ENCODE results near the gene TCF19.

GRCh38 chr6:31165986-31166385 lies 7.6 kb downstream of the TCF19 start:
- TF ChIP-seq EP300 (IDR thresholded peaks at IDR 0.05; ENCODE audit: borderline replicate concordance in 1 of 2, control insufficient read depth in 1 of 2, low read depth in 2 of 2, low read length in 2 of 2) (no peak), PBX3 (IDR thresholded peaks at IDR 0.05; ENCODE audit: insufficient replicate concordance, low read depth, low read length) (no peak), CTCF (IDR thresholded peaks at IDR 0.05 in 2 of 3, conservative IDR thresholded peaks at IDR 0.05 in 1 of 3; ENCODE audit: control insufficient read depth in 2 of 3, extremely low read depth in 1 of 3, insufficient read depth in 1 of 3, low read depth in 3 of 3, low read length in 3 of 3) (no peak), POLR2A (IDR thresholded peaks at IDR 0.05; ENCODE audit: low read depth, low read length) (no peak), SPI1 (IDR thresholded peaks at IDR 0.05; ENCODE audit: borderline replicate concordance, insufficient read depth, low read depth, low read length) (no peak), RCOR1 (conservative IDR thresholded peaks at IDR 0.05; ENCODE audit: low read depth, low read length) (no peak), KDM1A (IDR thresholded peaks at IDR 0.05; ENCODE audit: borderline replicate concordance) (no peak), PRDM15 (CRISPR knock-in tag; IDR thresholded peaks at IDR 0.05) (no peak), BCLAF1 (IDR thresholded peaks at IDR 0.05) (no peak), MYC (IDR thresholded peaks at IDR 0.05; ENCODE audit: insufficient read depth, insufficient read length, insufficient replicate concordance, low read length, severe bottlenecking) (no peak), ELK1 (IDR thresholded peaks at IDR 0.05; ENCODE audit: low read depth, low read length) (no peak), CHD4 (IDR thresholded peaks at IDR 0.05) (no peak), EZH2 (IDR thresholded peaks at IDR 0.05; ENCODE audit: borderline replicate concordance, control insufficient read depth, low read depth, low read length) (no peak)

All from GM12878 (cell line).